Heart left ventricle (tissue), 16 donors: ENCODE data around the gene KIF5C. TPM values are rescaled to one million over a fixed set of nuclear protein-coding genes. Genes with fewer than 3 reads are reported as not detected.

Source experiments
- ATAC-seq, 4 donors: fragments of 200-7000 bp; cut with Tn5 transposase; one replicate each; pipeline ENCODE4 v1.9.1; 2020 to 2022; ENCODE audit warnings: moderate library complexity in 4 of 4, mild to moderate bottlenecking in 3 of 4, moderate number of reproducible peaks in 1 of 4
- DNase-seq, 5 donors: peaks; one replicate each; pipeline ENCODE4 v3.0.0-alpha.2; 2020
- H3K27ac ChIP-seq, 12 donors: fragments of 200-600 bp; sonication (generic) in 4 of 12; one replicate each; pipeline versions ENCODE4 v1.5.0 to v1.8.0; 2016 to 2022; ENCODE audit warnings: mild to moderate bottlenecking in 2 of 12
- H3K27me3 ChIP-seq, 9 donors: fragments of 200-600 bp; sonication (generic) in 2 of 9; one replicate each; pipeline versions ENCODE4 v1.5.1 to v1.8.0; 2016 to 2022; ENCODE audit warnings: mild to moderate bottlenecking in 3 of 9
- H3K36me3 ChIP-seq, 9 donors: fragments of 200-600 bp; sonication (generic) in 2 of 9; one replicate each; pipeline versions ENCODE4 v1.5.0 to v1.8.0; 2018 to 2022; ENCODE audit warnings: mild to moderate bottlenecking in 2 of 9
- H3K4me1 ChIP-seq, 12 donors: fragments of 200-600 bp; sonication (generic) in 4 of 12; one replicate each; pipeline versions ENCODE4 v1.5.0 to v1.8.0; 2016 to 2022; ENCODE audit warnings: mild to moderate bottlenecking in 3 of 12
- H3K4me3 ChIP-seq, 12 donors: fragments of 200-600 bp; sonication (generic) in 4 of 12; one replicate each; pipeline versions ENCODE4 v1.5.0 to v1.8.0; 2017 to 2022; ENCODE audit warnings: mild to moderate bottlenecking in 9 of 12, moderate library complexity in 4 of 12
- H3K9me3 ChIP-seq, 12 donors: fragments of 200-600 bp; sonication (generic) in 4 of 12; one replicate each; pipeline versions ENCODE4 v1.5.0 to v1.8.0; 2016 to 2022; ENCODE audit warnings: mild to moderate bottlenecking in 1 of 12
- CTCF ChIP-seq, 12 donors: fragments of 200-600 bp; sonication (generic) in 4 of 12; IDR thresholded peaks; one replicate each; pipeline versions ENCODE4 v1.5.0 to v1.8.0; 2018 to 2022; ENCODE audit warnings: antibody characterized with exemption in 12 of 12, mild to moderate bottlenecking in 5 of 12
- POLR2A ChIP-seq, 2 donors: fragments of 450-650 bp; IDR thresholded peaks; one replicate each; pipeline ENCODE4 v1.6.1; 2017; ENCODE audit warnings: antibody characterized with exemption in 2 of 2, mild to moderate bottlenecking in 2 of 2, moderate library complexity in 2 of 2
- WGBS, 4 donors: extraction: QIAGEN DNeasy Blood & Tissue Kit in 2 of 4; methylation state at CpG; one replicate each; pipeline versions ENCODE4 v1.1.5 to v1.1.7; 2013 to 2018; 5-methylcytosine and 5-hydroxymethylcytosine counted together
- intact Hi-C, 10 donors: fragments of 100-400 bp; cut with DNase I; formaldehyde crosslinking; loops; one replicate each; pipeline versions ENCODE4 v1.11.1 to v1.14.2; 2022
- polyA plus RNA-seq, 2 donors: library from polyadenylated mRNA; stranded (reverse); fragments of 200-250 nt; gene quantifications; one replicate each; pipeline ENCODE4 v1.2.3, GENCODE V29; 2013
- total RNA-seq, 9 donors: library from RNA; depleted of rRNA in 2 of 9; stranded (reverse); fragments of >200 nt in 2 of 9; fragmentation: NEBNext Ultra II Directional in 3 of 9; extraction: Animal tissue kit (Norgen Biotek cat#: 25700) in 3 of 9; gene quantifications; one replicate each; pipeline versions ENCODE4 v1.1.0 to v1.2.4, GENCODE V29; 2016 to 2023
- donor health status: ischemic (EF 13 %, LVEDD 7.1; RV severe dilation, severe dysfunction).
- donor health status: healthy with polysubstance abuse.
- donor health status: DM: no; HTN: yes; CAD: no.
- donor health status: DM: no; HTN: no; CAD: no.
- donor health status: ischemic (EF 25% LVEDD 6.9; RV normal size, moderate dysfunction).
- donor health status: ischemic (EF 25% LVEDD 5.7; RV mildly dilated, moderate dysfunction).
- donor health status: healthy.
- donor health status: DM: yes; HTN: yes; CAD: no.
- donor health status: ischemic (EF 35%, LVEDD 5.7; RV mildly dilated, moderate dysfunction).
- donor health status: nonischemic (EF 11% LVEDD 7.7; RV severe dilation, severe dysfunction).
- donor health status: DM: yes; HTN: yes; CAD: no.
- donor health status: PGD.
- donor health status: ischemic (EF 29% LVEDD 5.4; RV normal size, mild dysfunction).
- donor health status: nonischemic (EF 23%, LVEDD 6.1; RV moderate dilation, normal function).

KIF5C gene
- total and polyA plus RNA-seq, 11 donors = 0.22 to 1.4 (median 0.48) TPM

GRCh38 chr2:149068225-149068995 lies 193.4 kb downstream of the KIF5C start:
- TF ChIP-seq POLR2A (IDR thresholded peaks at IDR 0.05) (no peak), CTCF (IDR thresholded peaks at IDR 0.05) (no peak)
- Histone ChIP-seq H3K4me1 (peaks cover 0 to 8% (median 0%) of the 10 kb centered on the region in 12 donors), H3K36me3 (no peaks in the 10 kb centered on the region), H3K27ac (no peak overlapping the region), H3K4me3 (no peak overlapping the region), H3K9me3 (no peaks in the 10 kb centered on the region), H3K27me3 (no peaks in the 10 kb centered on the region)
- WGBS, 4 donors = 84 to 89% (median 88%) methylated on average over 6 of the region's 6 CpGs
- no peak for DNase-seq
- intact Hi-C loops = no loop called here
- no peak for ATAC-seq

- Histone ChIP-seq H3K4me1 (peaks cover 0 to 8% (median 0%) of the 10 kb centered on the region in 12 donors), H3K27ac (no peak overlapping the region), H3K27me3 (no peaks in the 10 kb centered on the region), H3K36me3 (no peaks in the 10 kb centered on the region), H3K9me3 (no peaks in the 10 kb centered on the region), H3K4me3 (no peak overlapping the region)
- ATAC-seq = peak in 2 of 4 donors; percentile 47 to 70
- WGBS, 4 donors = 63 to 76% (median 69%) methylated on average over 5 of the region's 5 CpGs
- no peak for DNase-seq
- intact Hi-C loops = no loop called here
- TF ChIP-seq POLR2A (IDR thresholded peaks at IDR 0.05) (no peak), CTCF (IDR thresholded peaks at IDR 0.05) (no peak)
These were observed 194.2 kb downstream of the KIF5C start for GRCh38 chr2:149068996-149069888.

GRCh38 chr2:149070681-149071320 lies 195.8 kb downstream of the KIF5C start:
- Histone ChIP-seq H3K9me3 (no peaks in the 10 kb centered on the region), H3K4me1 (peaks cover 0 to 8% (median 0%) of the 10 kb centered on the region in 12 donors), H3K27ac (no peak overlapping the region), H3K4me3 (no peak overlapping the region), H3K36me3 (no peaks in the 10 kb centered on the region), H3K27me3 (no peaks in the 10 kb centered on the region)
- ATAC-seq = no peak
- DNase-seq = no peak
- 59 to 69% (median 61%) methylated on average over 9 of the region's 9 CpGs for WGBS, 4 donors
- TF ChIP-seq POLR2A (IDR thresholded peaks at IDR 0.05) (no peak), CTCF (IDR thresholded peaks at IDR 0.05) (no peak)
- intact Hi-C loops = no loop called here

- no peaks in the 10 kb centered on the region for H3K27me3 ChIP-seq
These were observed 200.1 kb downstream of the KIF5C start for GRCh38 chr2:149075105-149075504.

More at GRCh38 chr2:149075105-149075504, 200.1 kb downstream of the KIF5C start:
- Histone ChIP-seq H3K27ac (no peak overlapping the region), H3K4me3 (no peak overlapping the region), H3K4me1 (no peaks in the 10 kb centered on the region), H3K9me3 (no peaks in the 10 kb centered on the region), H3K36me3 (no peaks in the 10 kb centered on the region)
- 82 to 87% (median 84%) methylated on average over 2 of the region's 2 CpGs for WGBS, 4 donors
- TF ChIP-seq POLR2A (IDR thresholded peaks at IDR 0.05) (no peak), CTCF (IDR thresholded peaks at IDR 0.05) (no peak)
- ATAC-seq (no peak), DNase-seq (no peak)
- intact Hi-C loops = no loop called here
